ENCODE results near the gene MYBPC1. TPM values are rescaled to one million over a fixed set of nuclear protein-coding genes. Genes with fewer than 3 reads are reported as not detected.

The MYBPC1 gene
- total RNA-seq, 2 experiments from 2014 or later: not detected

GRCh38 chr12:101581190-101581589 is 13.6 kb upstream of the MYBPC1 start:
- Mint-ChIP-seq H3K27me3 (peaks cover 6% of the 10 kb centered on the region), H3K4me1 (ENCODE audit: low read depth) (no peaks in the 10 kb centered on the region), H3K27ac (no peak overlapping the region), H3K4me3 (no peak overlapping the region), H3K9me3 (no peaks in the 10 kb centered on the region), H3K36me3 (no peaks in the 10 kb centered on the region)
- intact Hi-C loops (cut with micrococcal nuclease): no loop called here
- no peak for DNase-seq
- ChIA-PET CTCF (no interaction called here), POLR2A (no interaction called here)

DNA sequence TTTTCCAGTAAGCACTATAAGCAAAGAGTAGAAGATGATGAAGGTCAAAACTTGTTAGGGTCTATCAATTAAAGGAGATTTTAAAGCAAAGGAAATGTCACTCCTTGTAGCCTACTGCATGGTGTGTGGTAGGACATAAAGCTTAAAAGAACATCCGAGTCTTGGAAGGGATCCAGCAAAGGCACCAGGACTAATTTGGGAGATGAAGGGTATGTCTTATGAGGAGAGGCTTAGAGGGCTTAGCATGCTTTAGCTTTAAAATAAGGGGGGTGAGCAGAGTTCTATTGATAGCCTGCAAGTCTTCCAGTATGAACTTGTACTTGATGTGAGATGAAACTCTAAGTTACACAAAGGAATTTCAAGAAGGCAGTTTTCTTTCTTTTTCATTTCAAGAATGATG is 11.8 kb upstream of the MYBPC1 start:
- CTCF ChIA-PET: no interaction called here
- Mint-ChIP-seq H3K36me3 (no peaks in the 10 kb centered on the region), H3K27me3 (peaks cover 7% of the 10 kb centered on the region), H3K9me3 (no peaks in the 10 kb centered on the region), H3K27ac (no peak overlapping the region), H3K4me1 (ENCODE audit: low read depth) (no peaks in the 10 kb centered on the region), H3K4me3 (no peak overlapping the region)
- intact Hi-C loops (cut with micrococcal nuclease): no loop called here
- POLR2A ChIA-PET: no interaction called here
- DNase-seq: no peak

GRCh38 chr12:101590383-101590782 is 4.4 kb upstream of the MYBPC1 start:
- Mint-ChIP-seq H3K27ac (no peak overlapping the region), H3K4me1 (ENCODE audit: low read depth) (no peaks in the 10 kb centered on the region), H3K27me3 (peaks cover 1% of the 10 kb centered on the region), H3K9me3 (no peaks in the 10 kb centered on the region), H3K36me3 (no peaks in the 10 kb centered on the region), H3K4me3 (no peak overlapping the region)
- ChIA-PET CTCF (no interaction called here), POLR2A (no interaction called here)
- no peak for DNase-seq
- intact Hi-C loops (cut with micrococcal nuclease): no loop called here

GRCh38 chr12:101591781-101592180 is 3.0 kb upstream of the MYBPC1 start:
- Mint-ChIP-seq H3K4me3 (no peak overlapping the region), H3K27ac (no peak overlapping the region), H3K27me3 (peaks cover 1% of the 10 kb centered on the region), H3K36me3 (no peaks in the 10 kb centered on the region), H3K9me3 (no peaks in the 10 kb centered on the region), H3K4me1 (ENCODE audit: low read depth) (no peaks in the 10 kb centered on the region)
- ChIA-PET CTCF (no interaction called here), POLR2A (no interaction called here)
- no peak for DNase-seq
- intact Hi-C loops (cut with micrococcal nuclease): no loop called here

DNA sequence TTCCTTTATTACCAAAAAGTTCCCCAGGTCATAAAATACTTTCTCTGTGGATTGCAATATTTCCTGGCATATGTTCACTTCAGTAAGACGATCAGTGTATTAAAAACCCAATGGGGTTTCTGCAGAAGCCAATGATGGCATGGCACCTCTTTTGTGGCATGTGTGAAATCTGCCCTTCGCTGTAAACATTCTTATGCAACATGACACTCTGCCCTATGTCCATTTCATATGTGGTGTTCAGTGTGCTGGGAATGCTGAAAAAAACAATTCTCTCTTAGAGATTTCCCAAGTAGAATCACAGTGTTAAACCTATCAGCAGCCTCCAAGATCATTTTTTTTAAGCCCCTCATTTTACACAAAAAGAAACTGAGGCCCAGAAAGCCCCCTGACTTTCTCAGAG is 2.3 kb upstream of the MYBPC1 start:
- no peaks in the 10 kb centered on the region for H3K4me1 Mint-ChIP-seq (ENCODE audit: low read depth)

GRCh38 chr12:101592921-101593320 is 1.9 kb upstream of the MYBPC1 start:
- H3K36me3 Mint-ChIP-seq: no peaks in the 10 kb centered on the region
- H3K27me3 Mint-ChIP-seq: no peaks in the 10 kb centered on the region
- no peak for DNase-seq
- POLR2A ChIA-PET: no interaction called here
- CTCF ChIA-PET: no interaction called here
- H3K4me1 Mint-ChIP-seq (ENCODE audit: low read depth): no peaks in the 10 kb centered on the region
- intact Hi-C loops (cut with micrococcal nuclease): no loop called here
- no peaks in the 10 kb centered on the region for H3K9me3 Mint-ChIP-seq
- no peak overlapping the region for H3K4me3 Mint-ChIP-seq
- H3K27ac Mint-ChIP-seq: no peak overlapping the region

More for the DNA sequence above, 2.3 kb upstream of the MYBPC1 start:
- peaks cover under 1% of the 10 kb centered on the region for H3K27me3 Mint-ChIP-seq
- no peak for DNase-seq
- CTCF ChIA-PET: no interaction called here
- POLR2A ChIA-PET: no interaction called here
- no peak overlapping the region for H3K4me3 Mint-ChIP-seq
- intact Hi-C loops (cut with micrococcal nuclease): no loop called here
- no peaks in the 10 kb centered on the region for H3K36me3 Mint-ChIP-seq
- H3K27ac Mint-ChIP-seq: no peak overlapping the region
- H3K9me3 Mint-ChIP-seq: no peaks in the 10 kb centered on the region

GRCh38 chr12:101596172-101596571 is 1.4 kb downstream of the MYBPC1 start:
- intact Hi-C loops (cut with micrococcal nuclease): no loop called here
- DNase-seq: no peak
- Mint-ChIP-seq H3K27ac (no peak overlapping the region), H3K36me3 (no peaks in the 10 kb centered on the region), H3K27me3 (no peaks in the 10 kb centered on the region), H3K4me3 (no peak overlapping the region), H3K9me3 (no peaks in the 10 kb centered on the region), H3K4me1 (ENCODE audit: low read depth) (no peaks in the 10 kb centered on the region)
- CTCF ChIA-PET: no interaction called here
- POLR2A ChIA-PET: interaction anchor here (1.1 kb wide), 1 partner anchor 10 kb away, joined by 3 read pairs; no protein-coding TSS in a partner anchor

GRCh38 chr12:101597164-101597563 is 2.4 kb downstream of the MYBPC1 start:
- DNase-seq: no peak
- Mint-ChIP-seq H3K27me3 (no peaks in the 10 kb centered on the region), H3K27ac (no peak overlapping the region), H3K36me3 (no peaks in the 10 kb centered on the region), H3K4me3 (no peak overlapping the region), H3K4me1 (ENCODE audit: low read depth) (no peaks in the 10 kb centered on the region), H3K9me3 (no peaks in the 10 kb centered on the region)
- ChIA-PET CTCF (no interaction called here), POLR2A (no interaction called here)
- intact Hi-C loops (cut with micrococcal nuclease): no loop called here

DNA sequence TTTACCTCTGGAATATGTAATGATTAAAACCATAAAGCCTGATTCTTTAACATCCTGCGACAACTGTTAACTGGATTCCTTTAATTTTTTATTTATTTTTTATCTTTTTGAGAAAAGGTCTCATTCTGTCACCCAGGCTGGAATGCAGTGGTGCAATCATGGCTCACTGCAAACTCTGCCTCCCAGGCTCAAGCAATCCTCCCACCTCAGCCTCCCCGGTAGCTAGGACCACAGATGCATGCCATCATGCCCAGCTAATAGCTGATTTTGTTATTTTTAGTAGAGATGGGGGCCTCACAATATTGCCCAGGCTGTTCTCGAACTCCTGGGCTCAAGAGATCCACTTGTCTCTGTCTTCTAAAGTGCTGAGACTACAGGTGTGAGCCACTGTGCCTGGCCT is 3.7 kb downstream of the MYBPC1 start:
- H3K27me3 Mint-ChIP-seq: no peaks in the 10 kb centered on the region
- CTCF ChIA-PET: no interaction called here
- no peak overlapping the region for H3K4me3 Mint-ChIP-seq
- intact Hi-C loops (cut with micrococcal nuclease): no loop called here
- no peaks in the 10 kb centered on the region for H3K36me3 Mint-ChIP-seq
- POLR2A ChIA-PET: no interaction called here
- no peak for DNase-seq
- H3K27ac Mint-ChIP-seq: no peak overlapping the region
- H3K9me3 Mint-ChIP-seq: no peaks in the 10 kb centered on the region
- no peaks in the 10 kb centered on the region for H3K4me1 Mint-ChIP-seq (ENCODE audit: low read depth)

DNA sequence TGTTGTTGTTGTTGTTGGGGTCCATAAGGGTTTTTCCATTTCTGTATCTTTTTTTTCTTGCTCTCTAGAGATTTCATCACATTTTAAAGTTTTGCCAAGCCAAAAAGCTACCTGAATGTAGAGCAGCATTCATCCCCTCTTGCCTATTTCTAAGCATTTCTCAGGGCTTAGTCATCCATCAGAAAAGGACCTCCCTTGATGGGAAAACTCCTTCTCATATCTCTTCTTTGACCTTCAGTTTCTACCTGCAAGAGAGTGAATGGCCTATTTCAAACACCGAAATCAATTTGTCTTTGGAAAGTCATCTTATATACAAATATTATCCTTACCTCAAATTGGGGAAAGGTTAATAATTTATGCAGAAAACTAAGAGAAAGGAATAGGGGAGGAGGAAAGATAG is 4.5 kb downstream of the MYBPC1 start:
- CTCF ChIA-PET: no interaction called here

DNA sequence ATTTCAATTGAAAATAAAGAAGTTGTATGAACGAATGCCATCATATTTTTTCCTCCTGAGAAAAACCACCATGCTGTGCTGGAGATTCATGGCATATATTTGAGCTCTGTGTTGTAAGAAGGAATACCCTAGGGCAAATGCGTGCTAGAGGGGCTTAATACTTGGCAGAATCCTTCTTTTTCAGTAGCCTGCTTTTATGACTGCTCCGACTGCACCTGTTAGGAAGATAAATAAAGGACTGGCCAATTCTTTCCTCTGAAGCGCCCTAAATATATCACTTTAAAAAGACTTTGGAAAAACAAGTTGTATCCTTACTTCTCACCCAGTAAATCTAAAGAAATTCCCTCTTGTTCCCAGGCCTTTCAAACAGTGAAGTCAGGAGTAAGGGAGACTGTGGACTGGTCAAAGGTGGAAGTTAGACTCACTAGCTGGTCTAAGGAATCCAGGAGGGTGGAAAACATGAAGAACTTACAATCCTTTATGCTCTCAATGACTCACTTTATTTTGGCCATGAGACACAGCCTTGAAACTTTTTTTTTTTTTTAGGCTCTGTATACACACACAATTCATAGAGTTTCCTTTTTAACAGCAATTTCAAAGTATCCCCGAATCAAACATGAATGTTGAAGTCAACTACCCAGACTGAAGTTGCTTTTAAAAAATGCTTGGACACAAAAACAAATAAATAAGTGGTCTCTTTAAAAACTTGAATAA is 5.2 kb downstream of the MYBPC1 start:
- no peaks in the 10 kb centered on the region for H3K27me3 Mint-ChIP-seq

More for the DNA sequence above, 4.5 kb downstream of the MYBPC1 start:
- Mint-ChIP-seq H3K27ac (no peak overlapping the region), H3K27me3 (no peaks in the 10 kb centered on the region), H3K36me3 (no peaks in the 10 kb centered on the region), H3K4me1 (ENCODE audit: low read depth) (peaks cover 3% of the 10 kb centered on the region), H3K9me3 (no peaks in the 10 kb centered on the region), H3K4me3 (no peak overlapping the region)
- POLR2A ChIA-PET: interaction anchor here (0.7 kb wide), 1 partner anchor 16 kb away, joined by 3 read pairs; no protein-coding TSS in a partner anchor
- DNase-seq: no peak
- intact Hi-C loops (cut with micrococcal nuclease): no loop called here

DNA sequence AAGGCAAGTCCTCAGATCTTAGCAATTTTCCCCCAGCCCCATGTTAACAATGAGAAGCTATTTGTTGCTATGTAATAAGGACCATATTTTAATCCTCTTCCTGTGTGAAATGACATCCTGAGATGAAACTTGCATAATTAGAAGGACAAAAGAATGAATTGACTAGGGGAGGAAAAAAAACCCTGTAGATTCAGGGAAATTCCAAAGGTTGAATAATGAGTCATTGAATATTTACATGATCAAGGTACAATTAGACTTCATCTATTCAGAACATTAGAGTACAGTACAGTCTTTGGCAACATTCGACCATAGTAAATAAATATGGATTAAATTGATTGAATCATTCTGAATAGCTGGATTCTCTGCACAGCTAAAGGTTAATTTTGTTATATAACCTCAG is 9.4 kb downstream of the MYBPC1 start:
- Mint-ChIP-seq H3K27me3 (peaks cover 1% of the 10 kb centered on the region), H3K4me1 (ENCODE audit: low read depth) (peaks cover 3% of the 10 kb centered on the region), H3K36me3 (no peaks in the 10 kb centered on the region), H3K27ac (no peak overlapping the region), H3K9me3 (no peaks in the 10 kb centered on the region), H3K4me3 (no peak overlapping the region)
- ChIA-PET POLR2A (no interaction called here), CTCF (no interaction called here)
- DNase-seq: no peak
- intact Hi-C loops (cut with micrococcal nuclease): no loop called here

More for the DNA sequence above, 5.2 kb downstream of the MYBPC1 start:
- no peak overlapping the region for H3K4me3 Mint-ChIP-seq
- H3K4me1 Mint-ChIP-seq (ENCODE audit: low read depth): peaks cover 3% of the 10 kb centered on the region
- CTCF ChIA-PET: no interaction called here
- POLR2A ChIA-PET: interaction anchor here (0.7 kb wide), 1 partner anchor 16 kb away, joined by 3 read pairs; no protein-coding TSS in a partner anchor
- DNase-seq: no peak
- no peak overlapping the region for H3K27ac Mint-ChIP-seq
- intact Hi-C loops (cut with micrococcal nuclease): no loop called here
- no peaks in the 10 kb centered on the region for H3K36me3 Mint-ChIP-seq
- no peaks in the 10 kb centered on the region for H3K9me3 Mint-ChIP-seq

- intact Hi-C loops (cut with micrococcal nuclease): no loop called here
- no peak overlapping the region for H3K4me3 Mint-ChIP-seq
- no peak for DNase-seq
- H3K4me1 Mint-ChIP-seq (ENCODE audit: low read depth): peaks cover 3% of the 10 kb centered on the region
- H3K27me3 Mint-ChIP-seq: peaks cover 1% of the 10 kb centered on the region
- H3K27ac Mint-ChIP-seq: no peak overlapping the region
- CTCF ChIA-PET: no interaction called here
- no peaks in the 10 kb centered on the region for H3K9me3 Mint-ChIP-seq
- no peaks in the 10 kb centered on the region for H3K36me3 Mint-ChIP-seq
- POLR2A ChIA-PET: no interaction called here
These were observed 13.1 kb downstream of the MYBPC1 start for GRCh38 chr12:101607894-101608293.
